GM19240 (cell line): ENCODE results near the gene GOLGA8T.
"Not testable (repeated sequence)": the region's sequence is repeated elsewhere in the genome, so short reads cannot be mapped to it uniquely, and the experiment has no call there.

Experiments
- DNase-seq: peaks from one replicate; pipeline ENCODE4 v3.0.0; 2011; ENCODE audit warnings: low spot score; ENCODE audit not compliant: insufficient read length

GOLGA8T gene

GRCh38 chr15:30134751-30135150, at the start of gene GOLGA8T:
GOLGA8T (plus strand) TSS chr15:30135051; CDS start chr15:30135149, 98 bp downstream.
- DNase-seq = not testable (repeated sequence)

GRCh38 chr15:30097827-30098226, 37.0 kb upstream of the GOLGA8T start:
- not testable (repeated sequence) for DNase-seq

GRCh38 chr15:30102890-30103289, 32.0 kb upstream of the GOLGA8T start:
- not testable (repeated sequence) for DNase-seq

GRCh38 chr15:30103941-30104507, 30.8 kb upstream of the GOLGA8T start:
- DNase-seq = not testable (repeated sequence)

GRCh38 chr15:30110591-30110990, 24.3 kb upstream of the GOLGA8T start:
- DNase-seq = not testable (repeated sequence)

- not testable (repeated sequence) for DNase-seq
These were observed 4.8 kb upstream of the GOLGA8T start for GRCh38 chr15:30130066-30130465.

GRCh38 chr15:30143246-30143645, 8.4 kb downstream of the GOLGA8T start:
- DNase-seq = not testable (repeated sequence)

- not testable (repeated sequence) for DNase-seq
These were observed 15.0 kb downstream of the GOLGA8T start for GRCh38 chr15:30149891-30150290.

GRCh38 chr15:30162479-30163357, 27.9 kb downstream of the GOLGA8T start:
- not testable (repeated sequence) for DNase-seq

- DNase-seq = not testable (repeated sequence)
These were observed 28.9 kb downstream of the GOLGA8T start for GRCh38 chr15:30163759-30164158.

- not testable (repeated sequence) for DNase-seq
These were observed 29.4 kb downstream of the GOLGA8T start for GRCh38 chr15:30164257-30164656.

- DNase-seq = not testable (repeated sequence)
These were observed 32.6 kb downstream of the GOLGA8T start for GRCh38 chr15:30167403-30167802.

GRCh38 chr15:30167886-30168285, 33.0 kb downstream of the GOLGA8T start:
- not testable (repeated sequence) for DNase-seq

GRCh38 chr15:30171452-30171851, 36.6 kb downstream of the GOLGA8T start:
- DNase-seq = not testable (repeated sequence)

- DNase-seq = not testable (repeated sequence)
These were observed 38.3 kb downstream of the GOLGA8T start for GRCh38 chr15:30173041-30173608.

- DNase-seq = not testable (repeated sequence)
These were observed 40.4 kb downstream of the GOLGA8T start for GRCh38 chr15:30175291-30175690.

GRCh38 chr15:30176613-30177012, 41.8 kb downstream of the GOLGA8T start:
- not testable (repeated sequence) for DNase-seq

- DNase-seq = not testable (repeated sequence)
These were observed 45.0 kb downstream of the GOLGA8T start for GRCh38 chr15:30179814-30180213.

GRCh38 chr15:30185495-30185894, 50.6 kb downstream of the GOLGA8T start:
- not testable (repeated sequence) for DNase-seq

- DNase-seq = not testable (repeated sequence)
These were observed 52.6 kb downstream of the GOLGA8T start for GRCh38 chr15:30187429-30187828.

GRCh38 chr15:30189754-30190153, 54.9 kb downstream of the GOLGA8T start:
- DNase-seq = not testable (repeated sequence)

GRCh38 chr15:30191143-30191542, 56.3 kb downstream of the GOLGA8T start:
- DNase-seq = not testable (repeated sequence)
